AG09319 (cell line): ENCODE measurements around the gene TLR3.

Experiments
- DNase-seq: peaks from one replicate; pipeline ENCODE4 v3.0.0-alpha.2; 2010; ENCODE audit warnings: low read depth; ENCODE audit errors: extremely low read depth
- CTCF ChIP-seq: IDR thresholded peaks from 2 replicates; pipeline ENCODE4 v1.5.1; 2011; ENCODE audit warnings: low read depth, mild to moderate bottlenecking, inconsistent platforms, low read length, moderate library complexity

Gene TLR3

GRCh38 chr4:186068581-186069348 lies at the start of gene TLR3:
Gene TLR3 (plus strand): TSS chr4:186069156. CDS start chr4:186076620, 7,464 bp downstream.
- DNase-seq = no peak
- TF ChIP-seq CTCF = no peak

GRCh38 chr4:186019269-186019668 lies 49.7 kb upstream of the TLR3 start:
- no peak for TF ChIP-seq CTCF
- no peak for DNase-seq

- DNase-seq = no peak
- no peak for TF ChIP-seq CTCF
Measured at GRCh38 chr4:186020106-186020792, 48.7 kb upstream of the TLR3 start.

- DNase-seq = no peak
- TF ChIP-seq CTCF = no peak
Measured at GRCh38 chr4:186020793-186021407, 48.1 kb upstream of the TLR3 start.

- peak; percentile 91 for TF ChIP-seq CTCF
- DNase-seq = no peak
Measured at GRCh38 chr4:186021461-186022167, 47.3 kb upstream of the TLR3 start.

- DNase-seq = no peak
- no peak for TF ChIP-seq CTCF
Measured at GRCh38 chr4:186023975-186024374, 45.0 kb upstream of the TLR3 start.
